NT2/D1 (cell line): Measurements from ENCODE around the gene ARL6IP4.

Source experiments
- SUZ12 ChIP-seq: IDR thresholded peaks from 2 replicates; pipeline ENCODE4 v1.6.1; 2011; ENCODE audit not compliant: insufficient read length, insufficient read depth; ENCODE audit errors: extremely low read depth
- YY1 ChIP-seq: IDR thresholded peaks from 2 replicates; pipeline ENCODE4 v1.6.1; 2011; ENCODE audit not compliant: insufficient read length, insufficient read depth
- ZNF274 ChIP-seq: IDR thresholded peaks from 2 replicates; pipeline ENCODE4 v1.6.1; 2011; ENCODE audit warnings: mild to moderate bottlenecking, low read depth, low read length

- no peak for TF ChIP-seq ZNF274
- no peak for TF ChIP-seq SUZ12
- no peak for TF ChIP-seq YY1
These were observed 45.2 kb upstream of the ARL6IP4 start for GRCh38 chr12:122935318-122935717.
